Measurements from ENCODE around the gene BSG. TPM values are rescaled to one million over a fixed set of nuclear protein-coding genes. Genes with fewer than 3 reads are reported as not detected.

The BSG gene
- total RNA-seq, 1 experiment from 2014 or later = 653 TPM

DNA sequence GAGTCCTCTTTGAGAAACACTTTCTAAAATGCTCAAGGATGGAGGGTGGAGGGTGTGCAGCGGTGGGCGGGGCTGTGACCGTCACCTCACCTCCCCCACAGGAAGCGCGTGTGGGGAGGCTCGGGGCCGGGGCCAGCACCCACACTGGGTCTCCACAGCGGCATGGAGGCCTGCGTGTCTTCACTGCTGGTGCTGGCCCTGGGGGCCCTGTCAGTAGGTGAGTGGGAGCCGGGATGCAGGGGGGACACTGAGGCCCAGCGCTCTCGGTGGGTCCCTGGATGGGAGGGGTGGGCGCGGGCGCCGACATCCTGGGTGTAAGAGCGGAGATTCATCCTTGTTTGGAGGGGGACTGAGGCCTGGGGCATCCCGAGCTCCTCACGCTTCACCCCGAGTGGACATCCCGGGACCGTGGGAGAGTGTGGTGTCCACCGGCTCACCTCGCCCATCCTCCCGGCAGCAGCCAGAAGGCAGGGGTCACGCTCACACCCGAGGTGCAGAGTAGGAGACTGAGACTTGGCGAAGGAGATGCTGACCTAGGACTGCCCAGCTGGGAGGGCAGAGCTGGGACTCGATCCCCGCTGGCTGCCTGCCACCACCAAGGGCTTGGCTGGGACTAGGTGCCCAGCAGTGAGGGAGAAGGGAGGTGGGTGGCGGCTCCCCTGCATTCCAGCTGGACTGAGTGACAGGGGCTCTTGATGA lies 28.3 kb upstream of the BSG start, which contains the start of gene GZMM:
TSS of gene GZMM (plus strand) at position 144 of the 699 bp plus-strand sequence. CDS start at position 163, 19 bp downstream.
- in situ Hi-C loops (cut with HindIII; ENCODE audit: low pct_unique_long_range_greater_than_20kb, low sequenced_read_pairs) (no loop called here), intact Hi-C loops (cut with micrococcal nuclease; ENCODE audit: unreplicated experiment) (no loop called here)
- TF ChIP-seq SIN3A (IDR thresholded peaks at IDR 0.05; ENCODE audit: borderline replicate concordance, insufficient read depth, low read depth, low read length) (no peak), TCF7L2 (IDR thresholded peaks at IDR 0.05; ENCODE audit: low read depth, low read length) (no peak), POLR2AphosphoS5 (IDR thresholded peaks at IDR 0.05; ENCODE audit: low read depth, low read length) (no peak)
- TF ChIP-seq, protein P1, sequence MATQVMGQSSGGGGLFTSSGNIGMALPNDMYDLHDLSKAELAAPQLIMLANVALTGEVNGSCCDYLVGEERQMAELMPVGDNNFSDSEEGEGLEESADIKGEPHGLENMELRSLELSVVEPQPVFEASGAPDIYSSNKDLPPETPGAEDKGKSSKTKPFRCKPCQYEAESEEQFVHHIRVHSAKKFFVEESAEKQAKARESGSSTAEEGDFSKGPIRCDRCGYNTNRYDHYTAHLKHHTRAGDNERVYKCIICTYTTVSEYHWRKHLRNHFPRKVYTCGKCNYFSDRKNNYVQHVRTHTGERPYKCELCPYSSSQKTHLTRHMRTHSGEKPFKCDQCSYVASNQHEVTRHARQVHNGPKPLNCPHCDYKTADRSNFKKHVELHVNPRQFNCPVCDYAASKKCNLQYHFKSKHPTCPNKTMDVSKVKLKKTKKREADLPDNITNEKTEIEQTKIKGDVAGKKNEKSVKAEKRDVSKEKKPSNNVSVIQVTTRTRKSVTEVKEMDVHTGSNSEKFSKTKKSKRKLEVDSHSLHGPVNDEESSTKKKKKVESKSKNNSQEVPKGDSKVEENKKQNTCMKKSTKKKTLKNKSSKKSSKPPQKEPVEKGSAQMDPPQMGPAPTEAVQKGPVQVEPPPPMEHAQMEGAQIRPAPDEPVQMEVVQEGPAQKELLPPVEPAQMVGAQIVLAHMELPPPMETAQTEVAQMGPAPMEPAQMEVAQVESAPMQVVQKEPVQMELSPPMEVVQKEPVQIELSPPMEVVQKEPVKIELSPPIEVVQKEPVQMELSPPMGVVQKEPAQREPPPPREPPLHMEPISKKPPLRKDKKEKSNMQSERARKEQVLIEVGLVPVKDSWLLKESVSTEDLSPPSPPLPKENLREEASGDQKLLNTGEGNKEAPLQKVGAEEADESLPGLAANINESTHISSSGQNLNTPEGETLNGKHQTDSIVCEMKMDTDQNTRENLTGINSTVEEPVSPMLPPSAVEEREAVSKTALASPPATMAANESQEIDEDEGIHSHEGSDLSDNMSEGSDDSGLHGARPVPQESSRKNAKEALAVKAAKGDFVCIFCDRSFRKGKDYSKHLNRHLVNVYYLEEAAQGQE (IDR thresholded peaks at IDR 0.05; ENCODE audit: insufficient read depth in 1 of 2, low read depth in 2 of 2, low read length in 1 of 2) = no peak
- TF ChIP-seq, protein P2, sequence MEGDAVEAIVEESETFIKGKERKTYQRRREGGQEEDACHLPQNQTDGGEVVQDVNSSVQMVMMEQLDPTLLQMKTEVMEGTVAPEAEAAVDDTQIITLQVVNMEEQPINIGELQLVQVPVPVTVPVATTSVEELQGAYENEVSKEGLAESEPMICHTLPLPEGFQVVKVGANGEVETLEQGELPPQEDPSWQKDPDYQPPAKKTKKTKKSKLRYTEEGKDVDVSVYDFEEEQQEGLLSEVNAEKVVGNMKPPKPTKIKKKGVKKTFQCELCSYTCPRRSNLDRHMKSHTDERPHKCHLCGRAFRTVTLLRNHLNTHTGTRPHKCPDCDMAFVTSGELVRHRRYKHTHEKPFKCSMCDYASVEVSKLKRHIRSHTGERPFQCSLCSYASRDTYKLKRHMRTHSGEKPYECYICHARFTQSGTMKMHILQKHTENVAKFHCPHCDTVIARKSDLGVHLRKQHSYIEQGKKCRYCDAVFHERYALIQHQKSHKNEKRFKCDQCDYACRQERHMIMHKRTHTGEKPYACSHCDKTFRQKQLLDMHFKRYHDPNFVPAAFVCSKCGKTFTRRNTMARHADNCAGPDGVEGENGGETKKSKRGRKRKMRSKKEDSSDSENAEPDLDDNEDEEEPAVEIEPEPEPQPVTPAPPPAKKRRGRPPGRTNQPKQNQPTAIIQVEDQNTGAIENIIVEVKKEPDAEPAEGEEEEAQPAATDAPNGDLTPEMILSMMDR (IDR thresholded peaks at IDR 0.05) = no peak
- DNase-seq (ENCODE audit: low read depth, low spot score) (no peak), ATAC-seq (peak; percentile 29; the same call in 1 of the 2 replicates)
- Histone ChIP-seq H3K27ac (ENCODE audit: low read length) (no peak within 1 kb of the TSS), H3K9me3 (ENCODE audit: control insufficient read depth, insufficient read depth, low read depth, low read length) (no peaks in the 10 kb centered on the region), H3K27me3 (ENCODE audit: control insufficient read depth, insufficient read depth, low read length) (no peaks in the 10 kb centered on the region), H3K36me3 (ENCODE audit: control insufficient read depth, insufficient read depth, low read length) (no peaks in the 10 kb centered on the region), H3K4me3 (ENCODE audit: low read depth in 2 of 2, low read length in 2 of 2) (no peak within 1 kb of the TSS), H3K4me1 (ENCODE audit: control insufficient read depth, insufficient read depth, low read length) (no peaks in the 10 kb centered on the region)
- POLR2A ChIA-PET = no interaction called here
- CTCF ChIA-PET = interaction anchor here (0.7 kb wide), 1 partner anchor 763 kb away, joined by 5 read pairs; no protein-coding TSS in a partner anchor
- BruUV-seq (replicated peaks) = no TSS peak

DNA sequence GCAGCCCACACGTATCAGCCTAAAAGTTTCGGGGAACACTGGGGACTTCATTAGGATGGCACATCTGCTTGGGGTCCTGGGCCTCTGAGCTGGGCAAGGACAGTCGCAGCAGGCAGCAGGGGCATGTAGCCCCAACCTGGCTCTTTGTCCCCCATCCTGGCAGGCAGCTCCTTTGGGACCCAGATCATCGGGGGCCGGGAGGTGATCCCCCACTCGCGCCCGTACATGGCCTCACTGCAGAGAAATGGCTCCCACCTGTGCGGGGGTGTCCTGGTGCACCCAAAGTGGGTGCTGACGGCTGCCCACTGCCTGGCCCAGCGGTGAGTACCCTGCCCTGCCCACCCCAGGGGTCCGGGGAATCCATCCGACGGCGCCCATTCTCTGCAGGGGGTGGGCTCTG lies 25.3 kb upstream of the BSG start:
- H3K27me3 ChIP-seq (ENCODE audit: control insufficient read depth, insufficient read depth, low read length) = no peaks in the 10 kb centered on the region
- no peaks in the 10 kb centered on the region for H3K4me1 ChIP-seq (ENCODE audit: control insufficient read depth, insufficient read depth, low read length)
- intact Hi-C loops (cut with micrococcal nuclease; ENCODE audit: unreplicated experiment) = no loop called here
- no peak overlapping the region for H3K27ac ChIP-seq (ENCODE audit: low read length)
- no TSS peak for BruUV-seq (replicated peaks)
- no peak for TF ChIP-seq POLR2AphosphoS5 (IDR thresholded peaks at IDR 0.05; ENCODE audit: low read depth, low read length)
- TF ChIP-seq, protein P1 (IDR thresholded peaks at IDR 0.05; ENCODE audit: insufficient read depth in 1 of 2, low read depth in 2 of 2, low read length in 1 of 2) = no peak
- TF ChIP-seq SIN3A (IDR thresholded peaks at IDR 0.05; ENCODE audit: borderline replicate concordance, insufficient read depth, low read depth, low read length) = no peak
- ATAC-seq = no peak
- ChIA-PET CTCF (interaction anchor here (0.5 kb wide), 1 partner anchor 35 kb away, joined by 4 read pairs; no protein-coding TSS in a partner anchor), POLR2A (no interaction called here)
- H3K9me3 ChIP-seq (ENCODE audit: control insufficient read depth, insufficient read depth, low read depth, low read length) = no peaks in the 10 kb centered on the region
- H3K36me3 ChIP-seq (ENCODE audit: control insufficient read depth, insufficient read depth, low read length) = no peaks in the 10 kb centered on the region
- no peak for DNase-seq (ENCODE audit: low read depth, low spot score)
- in situ Hi-C loops (cut with HindIII; ENCODE audit: low pct_unique_long_range_greater_than_20kb, low sequenced_read_pairs) = no loop called here
- H3K4me3 ChIP-seq (ENCODE audit: low read depth in 2 of 2, low read length in 2 of 2) = no peak overlapping the region
